Colonic mucosa (tissue), 4 donors: ENCODE results near the gene ACACA. TPM values are rescaled to one million over a fixed set of nuclear protein-coding genes. Genes with fewer than 3 reads are reported as not detected.

Experiments used
- DNase-seq: peaks from one replicate; pipeline ENCODE4 v3.0.0-alpha.2; 2020
- H3K27ac ChIP-seq: fragments of 200-600 bp; one replicate; pipeline ENCODE4 v1.8.0; 2021
- H3K27me3 ChIP-seq: fragments of 200-600 bp; one replicate; pipeline ENCODE4 v1.8.0; 2021
- H3K36me3 ChIP-seq: fragments of 200-600 bp; one replicate; pipeline ENCODE4 v1.8.0; 2021
- H3K4me1 ChIP-seq: fragments of 200-600 bp; one replicate; pipeline ENCODE4 v1.8.0; 2021; ENCODE audit warnings: mild to moderate bottlenecking
- H3K4me3 ChIP-seq: fragments of 200-600 bp; one replicate; pipeline ENCODE4 v1.8.0; 2021
- H3K9ac ChIP-seq, 2 donors: one replicate each; pipeline ENCODE4 v1.7.0; 2013; ENCODE audit warnings: control low read depth in 2 of 2, low read depth in 2 of 2, low read length in 2 of 2
- H3K9me3 ChIP-seq: fragments of 200-600 bp; one replicate; pipeline ENCODE4 v1.8.0; 2021
- intact Hi-C: fragments of 100-400 bp; cut with DNase I; formaldehyde crosslinking; loops from one replicate; pipeline ENCODE4 v1.14.1; 2022
- total RNA-seq, 2 donors: library from RNA; stranded (reverse); fragmentation: NEBNext Ultra II Directional in 1 of 2; extraction: Animal tissue kit (Norgen Biotek cat#: 25700) in 1 of 2; gene quantifications; one replicate each; pipeline ENCODE4 v1.2.1, GENCODE V29; 2021
- TF ChIP-seq, protein P1 (sequence below): fragments of 200-600 bp; IDR thresholded peaks from one replicate; pipeline ENCODE4 v1.8.0; 2022; ENCODE audit warnings: antibody characterized with exemption, mild to moderate bottlenecking
- donor health status: healthy.
- donor health status: DM: no; HTN: no; CAD: no.
- donor health status: DM: no; HTN: no; CAD: no.

The ACACA gene
- total RNA-seq, 2 donors from 2014 or later = 59.5 to 72.6 TPM

DNA sequence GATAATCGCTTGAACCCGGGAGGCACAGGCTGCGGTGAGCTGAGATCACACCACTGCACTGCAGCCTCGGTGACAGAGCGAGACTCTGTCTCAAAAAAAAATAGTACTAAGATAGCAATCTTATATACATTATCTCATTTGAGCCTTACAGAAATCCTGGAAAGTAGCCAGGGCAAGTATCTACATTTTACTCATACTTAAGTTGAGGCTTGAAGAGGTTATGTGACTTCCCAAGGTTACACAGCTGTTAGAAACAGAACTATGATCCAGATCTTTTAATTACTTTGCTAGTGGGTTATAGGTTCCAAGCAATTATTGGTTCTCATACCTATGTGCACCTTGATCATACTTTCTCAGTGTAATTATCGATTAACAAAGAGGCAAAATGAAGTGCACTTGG is 15.5 kb downstream of the ACACA start:
- H3K27ac ChIP-seq = no peak overlapping the region
- no peaks in the 10 kb centered on the region for H3K9me3 ChIP-seq
- DNase-seq = no peak
- H3K4me3 ChIP-seq = no peak overlapping the region
- intact Hi-C loops = no loop called here
- H3K4me1 ChIP-seq = no peaks in the 10 kb centered on the region
- H3K36me3 ChIP-seq = no peaks in the 10 kb centered on the region
- H3K27me3 ChIP-seq = no peaks in the 10 kb centered on the region
- TF ChIP-seq, protein P1, sequence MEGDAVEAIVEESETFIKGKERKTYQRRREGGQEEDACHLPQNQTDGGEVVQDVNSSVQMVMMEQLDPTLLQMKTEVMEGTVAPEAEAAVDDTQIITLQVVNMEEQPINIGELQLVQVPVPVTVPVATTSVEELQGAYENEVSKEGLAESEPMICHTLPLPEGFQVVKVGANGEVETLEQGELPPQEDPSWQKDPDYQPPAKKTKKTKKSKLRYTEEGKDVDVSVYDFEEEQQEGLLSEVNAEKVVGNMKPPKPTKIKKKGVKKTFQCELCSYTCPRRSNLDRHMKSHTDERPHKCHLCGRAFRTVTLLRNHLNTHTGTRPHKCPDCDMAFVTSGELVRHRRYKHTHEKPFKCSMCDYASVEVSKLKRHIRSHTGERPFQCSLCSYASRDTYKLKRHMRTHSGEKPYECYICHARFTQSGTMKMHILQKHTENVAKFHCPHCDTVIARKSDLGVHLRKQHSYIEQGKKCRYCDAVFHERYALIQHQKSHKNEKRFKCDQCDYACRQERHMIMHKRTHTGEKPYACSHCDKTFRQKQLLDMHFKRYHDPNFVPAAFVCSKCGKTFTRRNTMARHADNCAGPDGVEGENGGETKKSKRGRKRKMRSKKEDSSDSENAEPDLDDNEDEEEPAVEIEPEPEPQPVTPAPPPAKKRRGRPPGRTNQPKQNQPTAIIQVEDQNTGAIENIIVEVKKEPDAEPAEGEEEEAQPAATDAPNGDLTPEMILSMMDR = no peak
- H3K9ac ChIP-seq = no peak overlapping the region

DNA sequence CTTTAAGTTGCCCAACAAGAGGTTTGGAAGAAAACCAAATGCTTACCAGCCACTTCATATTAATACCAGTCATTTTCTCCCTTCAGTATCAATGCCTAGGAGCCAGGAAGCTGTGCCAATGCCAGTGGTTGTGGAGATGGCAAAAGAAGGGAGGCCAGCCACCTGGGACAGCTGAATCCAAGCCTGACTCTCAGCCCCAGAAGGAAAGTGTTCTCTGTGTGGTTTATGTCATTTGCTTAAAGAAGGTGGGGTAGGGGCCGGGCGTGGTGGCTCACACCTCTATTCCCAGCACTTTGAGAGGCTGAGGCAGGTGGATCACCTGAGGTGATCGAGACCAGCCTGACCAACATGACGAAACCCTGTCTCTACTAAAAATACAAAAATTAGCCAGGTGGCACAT is 17.5 kb downstream of the ACACA start:
- TF ChIP-seq, protein P1 = no peak
- no peaks in the 10 kb centered on the region for H3K9me3 ChIP-seq
- no peak overlapping the region for H3K9ac ChIP-seq
- no peaks in the 10 kb centered on the region for H3K36me3 ChIP-seq
- no peaks in the 10 kb centered on the region for H3K27me3 ChIP-seq
- H3K4me3 ChIP-seq = no peak overlapping the region
- H3K27ac ChIP-seq = no peak overlapping the region
- peaks cover 4% of the 10 kb centered on the region for H3K4me1 ChIP-seq
- intact Hi-C loops = no loop called here
- peak; percentile 31 for DNase-seq

DNA sequence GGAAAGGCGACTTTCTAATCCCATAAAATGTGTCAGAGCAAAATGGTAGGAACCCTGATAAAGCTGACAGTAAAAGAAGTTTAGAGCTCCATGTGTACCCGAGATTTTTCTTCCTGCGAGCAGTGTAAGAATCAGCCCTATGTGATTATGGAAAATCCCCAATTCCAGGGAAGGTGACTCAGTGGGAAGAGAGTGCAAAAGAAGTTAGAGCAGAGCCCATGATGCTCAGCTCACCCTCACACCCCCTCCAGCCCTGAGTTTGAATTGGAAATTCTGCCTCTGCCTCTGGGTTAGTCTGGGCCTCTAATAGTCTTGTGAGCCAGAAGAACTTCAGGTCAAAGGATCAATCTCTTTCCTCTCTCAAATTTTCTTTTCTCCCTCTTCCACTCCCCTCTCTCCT is 18.4 kb downstream of the ACACA start:
- peaks cover 4% of the 10 kb centered on the region for H3K4me1 ChIP-seq
- TF ChIP-seq, protein P1 = no peak
- H3K36me3 ChIP-seq = no peaks in the 10 kb centered on the region
- H3K9me3 ChIP-seq = no peaks in the 10 kb centered on the region
- no peak overlapping the region for H3K9ac ChIP-seq
- no peak overlapping the region for H3K27ac ChIP-seq
- no peak for DNase-seq
- H3K27me3 ChIP-seq = no peaks in the 10 kb centered on the region
- no peak overlapping the region for H3K4me3 ChIP-seq
- intact Hi-C loops = no loop called here

DNA sequence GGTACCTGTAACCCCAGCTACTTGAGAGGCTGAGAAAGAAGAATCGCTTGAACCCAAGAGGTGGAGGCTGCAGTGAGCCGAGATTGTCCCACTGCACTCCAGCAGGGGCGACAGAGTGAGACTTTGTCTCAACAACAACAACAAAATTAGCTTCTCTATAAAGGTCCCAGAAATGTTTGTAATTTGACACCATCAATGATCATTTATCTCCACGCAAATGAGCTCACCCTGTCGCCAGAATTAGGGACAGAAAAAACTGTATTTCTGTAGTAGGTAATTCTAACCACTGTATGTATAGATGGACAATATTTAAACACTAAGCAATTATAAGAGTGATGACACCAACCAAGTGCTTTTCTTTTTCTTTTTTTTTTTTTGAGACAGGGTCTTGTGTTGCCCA is 20.2 kb downstream of the ACACA start:
- H3K9ac ChIP-seq = no peak overlapping the region
- H3K4me1 ChIP-seq = peaks cover 4% of the 10 kb centered on the region
- no peaks in the 10 kb centered on the region for H3K27me3 ChIP-seq
- TF ChIP-seq, protein P1 = no peak
- intact Hi-C loops = no loop called here
- no peak overlapping the region for H3K27ac ChIP-seq
- H3K36me3 ChIP-seq = no peaks in the 10 kb centered on the region
- H3K9me3 ChIP-seq = no peaks in the 10 kb centered on the region
- H3K4me3 ChIP-seq = no peak overlapping the region
- no peak for DNase-seq

DNA sequence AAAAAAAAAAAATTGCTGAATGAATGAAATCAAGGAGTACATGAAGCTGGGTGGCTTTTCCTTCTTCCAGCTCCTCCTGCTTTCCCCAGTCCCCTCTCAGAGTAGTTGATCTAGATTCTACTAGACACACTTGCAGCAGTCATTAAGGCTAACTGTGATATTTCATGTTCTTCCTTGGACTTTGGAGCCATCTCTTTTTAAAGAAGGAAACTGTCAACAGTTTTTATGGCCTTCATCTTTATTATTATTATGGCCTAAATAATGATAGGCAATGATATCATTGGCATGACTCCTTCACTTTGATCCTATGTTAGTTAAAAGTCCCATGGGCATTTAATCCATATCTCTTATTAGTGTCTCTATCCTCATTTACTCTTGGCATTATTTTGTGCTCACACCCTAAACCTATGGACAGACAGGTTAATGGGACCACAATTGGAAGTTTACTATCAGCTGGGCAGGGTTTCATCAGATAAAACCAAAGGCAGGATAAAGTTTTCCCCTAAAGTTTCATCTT is 21.1 kb downstream of the ACACA start:
- Histone ChIP-seq H3K27me3 (no peaks in the 10 kb centered on the region), H3K4me3 (no peak overlapping the region), H3K9ac (no peak overlapping the region), H3K27ac (no peak overlapping the region), H3K4me1 (peaks cover 4% of the 10 kb centered on the region), H3K9me3 (no peaks in the 10 kb centered on the region), H3K36me3 (no peaks in the 10 kb centered on the region)
- TF ChIP-seq, protein P1 = no peak
- intact Hi-C loops = no loop called here
- DNase-seq = no peak
